ENCODE data around the gene MGAT4B. TPM values are rescaled to one million over a fixed set of nuclear protein-coding genes. Genes with fewer than 3 reads are reported as not detected.
"Not testable (repeated sequence)": the region's sequence is repeated elsewhere in the genome, so short reads cannot be mapped to it uniquely, and the experiment has no call there.

The MGAT4B gene
- total RNA-seq, 1 experiment from 2014 or later = 148 TPM

GRCh38 chr5:179791881-179792611 lies 14.6 kb downstream of the MGAT4B start:
- H3K4me3 ChIP-seq (replicated peaks in 1 of 2; ENCODE audit: low read depth in 1 of 2, low read length in 2 of 2) = no peak overlapping the region
- 0 out of 4 replicates have a peak, but pooled peaks cover 0 to 1% of the 10 kb centered on the region in 2 experiments for H3K36me3 ChIP-seq (ENCODE audit: control insufficient read depth in 1 of 2, insufficient read depth in 2 of 2, low read length in 2 of 2)
- no peak overlapping the region for H3K9ac ChIP-seq (ENCODE audit: low read length)
- H4K20me1 ChIP-seq (ENCODE audit: insufficient read depth) = no peaks in the 10 kb centered on the region
- no peak overlapping the region for H2AFZ ChIP-seq (ENCODE audit: low read depth, low read length, poor library complexity, severe bottlenecking)
- H3K27ac ChIP-seq (ENCODE audit: low read depth, low read length) = no peak overlapping the region
- no peak for DNase-seq (ENCODE audit: low read depth, low spot score)
- H3K4me1 ChIP-seq (ENCODE audit: control insufficient read depth in 1 of 2, insufficient read depth in 2 of 2, low read length in 2 of 2) = peaks cover 9 to 19% of the 10 kb centered on the region in 2 experiments; a peak in 3 of 4 replicates
- intact Hi-C loops (cut with micrococcal nuclease) = no loop called here
- no peaks in the 10 kb centered on the region for H3K9me2 ChIP-seq (ENCODE audit: insufficient read depth)
- ChIA-PET POLR2A (no interaction called here), CTCF (no interaction called here), RAD21 (ENCODE audit: low non-redundant PET in 1 of 2, low total read pairs in 2 of 2, uncharacterized antibody in 2 of 2, unreplicated experiment in 2 of 2) (no interaction called here)
- H3K79me2 ChIP-seq (ENCODE audit: insufficient read depth, low read length) = peaks cover 11% of the 10 kb centered on the region; the same call in 1 of the 2 replicates
- no peaks in the 10 kb centered on the region for H3K27me3 ChIP-seq (ENCODE audit: insufficient read depth, low read length)
- TF ChIP-seq YY1 (IDR thresholded peaks at IDR 0.05; ENCODE audit: extremely low read depth, insufficient replicate concordance, low read depth, low read length) (no peak), REST (IDR thresholded peaks at IDR 0.05; ENCODE audit: low read depth) (no peak), JUND (IDR thresholded peaks at IDR 0.05) (no peak), SP1 (IDR thresholded peaks at IDR 0.05; ENCODE audit: low read depth) (no peak), POLR2AphosphoS5 (IDR thresholded peaks at IDR 0.05; ENCODE audit: low read depth, low read length) (no peak), POLR2A (IDR thresholded peaks at IDR 0.05; ENCODE audit: borderline replicate concordance, extremely low read depth, insufficient read depth, insufficient read length) (no peak), SIN3A (IDR thresholded peaks at IDR 0.05; ENCODE audit: low read depth) (no peak), SRF (IDR thresholded peaks at IDR 0.05; ENCODE audit: low read depth) (no peak), EZH2 (IDR thresholded peaks at IDR 0.05) (no peak), EGR1 (IDR thresholded peaks at IDR 0.05; ENCODE audit: low read depth) (no peak), EZH2phosphoT487 (IDR thresholded peaks at IDR 0.05; ENCODE audit: borderline replicate concordance) (no peak), CBX3 (IDR thresholded peaks at IDR 0.05; ENCODE audit: low read depth) (no peak), CEBPB (IDR thresholded peaks at IDR 0.05; ENCODE audit: low read depth) (no peak)
- H3K9me3 ChIP-seq (ENCODE audit: control insufficient read depth in 1 of 2, insufficient read depth in 1 of 2, low read depth in 1 of 2, low read length in 2 of 2) = no peaks in the 10 kb centered on the region
- no peak for ATAC-seq
- H3K4me2 ChIP-seq (ENCODE audit: low read length) = no peak overlapping the region
- BruUV-seq (replicated peaks) = no TSS peak

GRCh38 chr5:179789278-179789677 lies 17.4 kb downstream of the MGAT4B start:
- H3K27ac ChIP-seq (ENCODE audit: low read depth, low read length); H3K4me1 ChIP-seq (ENCODE audit: control insufficient read depth in 1 of 2, insufficient read depth in 2 of 2, low read length in 2 of 2); DNase-seq (ENCODE audit: low read depth, low spot score); intact Hi-C loops (cut with micrococcal nuclease); RAD21 ChIA-PET (ENCODE audit: low non-redundant PET in 1 of 2, low total read pairs in 2 of 2, uncharacterized antibody in 2 of 2, unreplicated experiment in 2 of 2); H3K36me3 ChIP-seq (ENCODE audit: control insufficient read depth in 1 of 2, insufficient read depth in 2 of 2, low read length in 2 of 2); ATAC-seq; H3K9me3 ChIP-seq (ENCODE audit: control insufficient read depth in 1 of 2, insufficient read depth in 1 of 2, low read depth in 1 of 2, low read length in 2 of 2); H2AFZ ChIP-seq (ENCODE audit: low read depth, low read length, poor library complexity, severe bottlenecking); BruUV-seq (replicated peaks); H3K79me2 ChIP-seq (ENCODE audit: insufficient read depth, low read length); H3K27me3 ChIP-seq (ENCODE audit: insufficient read depth, low read length); H3K9ac ChIP-seq (ENCODE audit: low read length); H3K9me2 ChIP-seq (ENCODE audit: insufficient read depth); H4K20me1 ChIP-seq (ENCODE audit: insufficient read depth); POLR2A ChIA-PET; H3K4me2 ChIP-seq (ENCODE audit: low read length); H3K4me3 ChIP-seq (replicated peaks in 1 of 2; ENCODE audit: low read depth in 1 of 2, low read length in 2 of 2); CTCF ChIA-PET: not testable (repeated sequence)

Measured in HCT116 (cell line).